Measurements from ENCODE around the gene TCF7L1. TPM values are rescaled to one million over a fixed set of nuclear protein-coding genes. Genes with fewer than 3 reads are reported as not detected.

The TCF7L1 gene
- total RNA-seq, 1 donor from 2014 or later = 62.7 TPM

DNA sequence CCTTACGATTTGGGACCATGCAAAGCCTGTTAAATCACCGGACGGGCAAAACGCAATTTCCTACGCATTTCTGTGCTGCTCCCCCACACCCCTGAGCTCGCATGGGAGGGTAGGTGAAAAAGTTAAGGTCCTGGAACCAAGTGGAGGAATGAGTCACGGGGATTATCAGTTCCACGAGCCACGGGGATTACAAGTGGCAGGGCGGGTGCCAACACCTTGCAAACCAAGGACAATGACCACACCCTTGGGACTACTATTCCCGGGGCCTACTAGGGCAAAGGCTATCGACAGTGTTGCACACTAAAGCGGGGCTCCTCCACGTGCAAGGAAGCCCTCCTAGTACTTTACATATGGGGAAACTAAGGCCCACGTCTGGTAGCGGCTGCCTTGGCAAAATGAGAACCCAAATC is 220.7 kb downstream of the TCF7L1 start:
- TF ChIP-seq, protein P1, sequence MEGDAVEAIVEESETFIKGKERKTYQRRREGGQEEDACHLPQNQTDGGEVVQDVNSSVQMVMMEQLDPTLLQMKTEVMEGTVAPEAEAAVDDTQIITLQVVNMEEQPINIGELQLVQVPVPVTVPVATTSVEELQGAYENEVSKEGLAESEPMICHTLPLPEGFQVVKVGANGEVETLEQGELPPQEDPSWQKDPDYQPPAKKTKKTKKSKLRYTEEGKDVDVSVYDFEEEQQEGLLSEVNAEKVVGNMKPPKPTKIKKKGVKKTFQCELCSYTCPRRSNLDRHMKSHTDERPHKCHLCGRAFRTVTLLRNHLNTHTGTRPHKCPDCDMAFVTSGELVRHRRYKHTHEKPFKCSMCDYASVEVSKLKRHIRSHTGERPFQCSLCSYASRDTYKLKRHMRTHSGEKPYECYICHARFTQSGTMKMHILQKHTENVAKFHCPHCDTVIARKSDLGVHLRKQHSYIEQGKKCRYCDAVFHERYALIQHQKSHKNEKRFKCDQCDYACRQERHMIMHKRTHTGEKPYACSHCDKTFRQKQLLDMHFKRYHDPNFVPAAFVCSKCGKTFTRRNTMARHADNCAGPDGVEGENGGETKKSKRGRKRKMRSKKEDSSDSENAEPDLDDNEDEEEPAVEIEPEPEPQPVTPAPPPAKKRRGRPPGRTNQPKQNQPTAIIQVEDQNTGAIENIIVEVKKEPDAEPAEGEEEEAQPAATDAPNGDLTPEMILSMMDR (IDR thresholded peaks at IDR 0.05; ENCODE audit: unreplicated experiment) = no peak
- peaks cover 15% of the 10 kb centered on the region for H3K4me1 Mint-ChIP-seq (ENCODE audit: low read depth)
- no peak for DNase-seq (ENCODE audit: low spot score, unreplicated experiment)
- no peaks in the 10 kb centered on the region for H3K9me3 Mint-ChIP-seq (ENCODE audit: low read depth)
- peaks cover 14% of the 10 kb centered on the region for H3K36me3 Mint-ChIP-seq (ENCODE audit: insufficient read depth)
- peak overlapping the region; percentile 98 for H3K27ac Mint-ChIP-seq
- H3K27me3 Mint-ChIP-seq = no peaks in the 10 kb centered on the region
- H3K4me3 Mint-ChIP-seq (ENCODE audit: low read depth) = peak overlapping the region; percentile 100

DNA sequence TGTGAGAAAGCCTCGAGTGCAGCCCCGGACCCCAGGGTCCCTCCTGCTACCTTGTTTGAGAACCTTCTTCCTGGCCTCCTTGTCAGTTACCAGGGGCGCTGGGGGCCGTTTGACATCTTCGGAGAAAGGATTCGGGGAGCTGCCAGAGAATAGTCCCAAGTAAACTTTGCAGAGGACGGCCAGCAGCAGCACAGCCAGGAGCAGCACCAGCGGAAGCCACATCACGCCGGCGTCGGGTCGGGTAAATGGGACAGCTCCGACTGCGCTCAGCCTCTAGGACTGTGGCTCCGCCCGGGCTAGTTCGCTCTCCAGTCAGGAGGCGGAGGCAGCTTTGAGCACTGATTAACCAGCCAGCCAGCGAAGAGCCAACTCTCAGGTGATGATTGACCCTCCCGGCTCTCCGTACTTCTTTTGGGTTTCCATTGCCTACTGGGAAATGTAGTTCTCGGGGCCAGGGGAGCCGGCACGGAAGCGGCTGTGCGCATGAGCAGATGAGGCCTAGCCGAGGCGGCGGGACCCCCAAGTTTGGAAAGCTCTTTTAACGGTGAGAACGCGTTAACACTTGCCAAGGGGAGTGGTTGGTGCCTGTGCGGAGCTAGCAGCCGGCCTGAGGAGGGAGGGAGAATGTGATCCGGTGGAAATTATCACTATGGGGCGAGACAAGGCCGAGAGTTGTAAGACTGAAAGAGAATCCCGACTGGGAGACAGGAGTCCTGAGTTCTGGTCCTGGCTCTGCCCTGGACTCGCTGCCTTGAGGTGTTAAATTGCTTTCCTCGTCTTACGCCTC is 221.3 kb downstream of the TCF7L1 start, which contains the start of the genes ELMOD3 and RETSAT:
Gene ELMOD3, plus strand, starts transcription at position 484 of the 787 bp plus-strand sequence. CDS start 2,430 bp downstream, outside the sequence.
Gene RETSAT, minus strand, starts transcription at position 243 of the 787 bp plus-strand sequence. Its CDS starts 21 bp downstream, at position 222.
- H3K27ac Mint-ChIP-seq = peak within 1 kb of the TSS; percentile 98
- peak within 1 kb of the TSS; percentile 100 for H3K4me3 Mint-ChIP-seq (ENCODE audit: low read depth)
- no peaks in the 10 kb centered on the region for H3K9me3 Mint-ChIP-seq (ENCODE audit: low read depth)
- TF ChIP-seq, protein P1 (IDR thresholded peaks at IDR 0.05; ENCODE audit: unreplicated experiment) = no peak
- H3K27me3 Mint-ChIP-seq = no peaks in the 10 kb centered on the region
- peaks cover 14% of the 10 kb centered on the region for H3K36me3 Mint-ChIP-seq (ENCODE audit: insufficient read depth)
- DNase-seq (ENCODE audit: low spot score, unreplicated experiment) = peak; percentile 96
- peaks cover 15% of the 10 kb centered on the region for H3K4me1 Mint-ChIP-seq (ENCODE audit: low read depth)

DNA sequence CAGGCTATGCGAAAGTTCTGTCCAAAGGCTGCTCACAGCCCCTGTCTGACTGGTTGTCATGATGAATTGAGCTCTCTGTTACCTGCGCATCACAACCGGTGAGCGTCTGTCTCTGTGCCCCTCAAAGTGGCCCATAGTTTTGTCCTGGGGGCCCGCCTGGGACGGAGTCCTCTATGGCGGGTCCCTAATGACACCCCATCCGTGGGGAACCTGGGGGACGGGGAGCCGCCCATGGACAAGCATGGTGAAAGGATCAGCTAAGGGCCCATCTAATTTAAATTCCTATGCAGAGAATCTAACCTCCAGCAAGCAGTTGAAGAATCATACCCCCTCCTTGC is 221.8 kb downstream of the TCF7L1 start:
- Mint-ChIP-seq H3K27me3 (no peaks in the 10 kb centered on the region), H3K27ac (peak overlapping the region; percentile 98), H3K4me1 (ENCODE audit: low read depth) (peaks cover 15% of the 10 kb centered on the region), H3K9me3 (ENCODE audit: low read depth) (no peaks in the 10 kb centered on the region), H3K36me3 (ENCODE audit: insufficient read depth) (peaks cover 13% of the 10 kb centered on the region), H3K4me3 (ENCODE audit: low read depth) (peak overlapping the region; percentile 100)
- DNase-seq (ENCODE audit: low spot score, unreplicated experiment) = no peak
- TF ChIP-seq, protein P1 (IDR thresholded peaks at IDR 0.05; ENCODE audit: unreplicated experiment) = no peak

DNA sequence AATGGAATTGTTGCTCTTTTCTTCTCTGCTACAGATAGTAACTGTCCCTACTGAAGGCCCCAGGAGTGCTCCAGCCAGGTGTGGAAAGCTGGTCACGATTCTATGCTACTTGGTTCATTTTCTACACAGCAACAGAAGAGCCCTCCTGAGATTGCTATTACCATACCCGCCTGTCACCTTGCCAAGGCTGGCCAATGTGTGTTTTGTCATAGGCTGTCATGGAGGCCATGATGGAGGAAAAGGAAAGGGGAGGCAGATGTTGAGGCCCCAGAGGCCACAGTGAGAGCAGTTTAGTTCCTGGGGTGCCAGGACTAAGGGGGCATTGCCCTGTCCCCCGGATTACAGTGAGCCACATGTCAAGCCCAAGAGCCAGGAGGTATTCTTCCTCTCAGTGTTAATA is 222.3 kb downstream of the TCF7L1 start:
- peaks cover 10% of the 10 kb centered on the region for H3K36me3 Mint-ChIP-seq (ENCODE audit: insufficient read depth)
- no peak for DNase-seq (ENCODE audit: low spot score, unreplicated experiment)
- no peaks in the 10 kb centered on the region for H3K27me3 Mint-ChIP-seq
- peak overlapping the region; percentile 100 for H3K4me3 Mint-ChIP-seq (ENCODE audit: low read depth)
- peak overlapping the region; percentile 79 for H3K27ac Mint-ChIP-seq
- TF ChIP-seq, protein P1 (IDR thresholded peaks at IDR 0.05; ENCODE audit: unreplicated experiment) = no peak
- no peaks in the 10 kb centered on the region for H3K9me3 Mint-ChIP-seq (ENCODE audit: low read depth)
- H3K4me1 Mint-ChIP-seq (ENCODE audit: low read depth) = peaks cover 15% of the 10 kb centered on the region

DNA sequence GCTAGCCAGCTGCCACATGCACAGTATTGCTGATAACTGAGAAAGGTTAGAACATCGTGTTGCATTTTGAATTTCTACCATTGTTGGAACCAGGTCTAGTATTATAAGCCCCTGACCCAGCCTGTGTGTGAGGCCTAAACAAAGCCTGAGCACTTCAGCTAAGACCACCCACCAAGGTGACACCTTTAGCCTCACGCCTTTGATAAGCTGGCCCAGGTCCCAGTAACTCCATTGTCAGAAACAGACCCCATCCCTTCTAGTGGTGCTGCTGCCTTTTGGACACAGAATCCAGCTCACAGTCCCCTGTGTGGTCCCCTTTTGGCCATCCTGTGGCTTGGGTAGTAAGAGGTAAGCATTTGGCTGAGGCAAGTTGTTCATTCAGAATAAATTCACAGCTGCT is 223.0 kb downstream of the TCF7L1 start:
- peaks cover 15% of the 10 kb centered on the region for H3K4me1 Mint-ChIP-seq (ENCODE audit: low read depth)
- H3K4me3 Mint-ChIP-seq (ENCODE audit: low read depth) = no peak overlapping the region
- H3K27ac Mint-ChIP-seq = no peak overlapping the region
- H3K36me3 Mint-ChIP-seq (ENCODE audit: insufficient read depth) = peaks cover 7% of the 10 kb centered on the region
- H3K27me3 Mint-ChIP-seq = no peaks in the 10 kb centered on the region
- H3K9me3 Mint-ChIP-seq (ENCODE audit: low read depth) = no peaks in the 10 kb centered on the region
- TF ChIP-seq, protein P1 (IDR thresholded peaks at IDR 0.05; ENCODE audit: unreplicated experiment) = no peak
- DNase-seq (ENCODE audit: low spot score, unreplicated experiment) = no peak

Data from progenitor cell of endocrine pancreas (in vitro differentiated cells).